ENCODE results near the gene SASS6. TPM values are rescaled to one million over a fixed set of nuclear protein-coding genes. Genes with fewer than 3 reads are reported as not detected.
A peak's percentile ranks its signal among the peaks of the same experiment; 100 is the strongest.

The SASS6 gene
- total RNA-seq, 1 donor from 2014 or later: 3.2 TPM

GRCh38 chr1:100038660-100039287, 94.0 kb downstream of the SASS6 start:
- DNase-seq: peak; percentile 84

GRCh38 chr1:100037927-100038659, 94.6 kb downstream of the SASS6 start:
- DNase-seq: peak; percentile 93

- no peak for DNase-seq
These were observed 95.1 kb downstream of the SASS6 start for GRCh38 chr1:100037656-100037926.

- DNase-seq: peak; percentile 68
These were observed 95.7 kb downstream of the SASS6 start for GRCh38 chr1:100036718-100037655.

GRCh38 chr1:100035214-100035613, 97.5 kb downstream of the SASS6 start:
- no peak for DNase-seq

GRCh38 chr1:100034470-100034869, 98.3 kb downstream of the SASS6 start:
- peak; percentile 67 for DNase-seq

Other genes starting within 250 kb of the SASS6 start
- gene SLC35A3, start 162.9 kb downstream of the SASS6 start, total RNA-seq: 24.7 and 31.8 TPM in 2 replicates
- 8.0 and 12.7 TPM in 2 replicates for gene TRMT13, start 233 bp upstream of the SASS6 start, total RNA-seq
- 0.09 TPM in 1 of 2 replicates, not detected in the other for gene LRRC39, start 45.3 kb upstream of the SASS6 start, total RNA-seq
- gene DBT, start 116.9 kb upstream of the SASS6 start, total RNA-seq: 5.4 and 9.9 TPM in 2 replicates
- gene RTCA, start 133.3 kb upstream of the SASS6 start, total RNA-seq: 41.0 and 48.7 TPM in 2 replicates
- 13.1 and 20.6 TPM in 2 replicates for gene CDC14A, start 219.6 kb upstream of the SASS6 start, total RNA-seq